NB4 (cell line): ENCODE measurements around the gene DYSF.

Source experiments
- MYC ChIP-seq: IDR thresholded peaks from 2 replicates; pipeline ENCODE4 v1.6.1; 2011; ENCODE audit warnings: low read depth, low read length
- TF ChIP-seq, protein P1 (sequence below): IDR thresholded peaks from one replicate; pipeline ENCODE4 v1.5.1; 2012; ENCODE audit warnings: low read depth, low read length
- TF ChIP-seq, protein P2 (sequence below): IDR thresholded peaks from 2 replicates; pipeline ENCODE4 v1.6.1; 2011; ENCODE audit warnings: low read depth, low read length

DNA sequence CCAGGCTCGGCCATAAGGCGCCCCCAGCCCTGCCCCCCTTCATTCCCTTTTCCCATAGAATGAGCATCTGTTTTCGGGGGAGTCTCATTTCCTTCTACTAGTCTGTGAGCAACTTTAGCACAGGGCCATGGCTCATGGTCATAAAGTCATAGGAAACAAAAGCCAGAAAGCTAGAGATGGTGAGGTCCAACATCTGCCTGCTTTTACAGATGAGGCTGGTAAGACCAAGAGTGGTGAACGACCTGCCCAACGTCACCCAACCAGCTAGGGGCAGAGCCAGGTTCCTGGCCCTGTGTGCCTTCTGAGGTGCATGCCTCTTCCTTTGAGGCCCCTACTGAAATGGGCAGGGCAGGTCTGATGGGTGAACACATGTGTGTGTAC lies 212.7 kb downstream of the DYSF start:
- TF ChIP-seq, protein P1, sequence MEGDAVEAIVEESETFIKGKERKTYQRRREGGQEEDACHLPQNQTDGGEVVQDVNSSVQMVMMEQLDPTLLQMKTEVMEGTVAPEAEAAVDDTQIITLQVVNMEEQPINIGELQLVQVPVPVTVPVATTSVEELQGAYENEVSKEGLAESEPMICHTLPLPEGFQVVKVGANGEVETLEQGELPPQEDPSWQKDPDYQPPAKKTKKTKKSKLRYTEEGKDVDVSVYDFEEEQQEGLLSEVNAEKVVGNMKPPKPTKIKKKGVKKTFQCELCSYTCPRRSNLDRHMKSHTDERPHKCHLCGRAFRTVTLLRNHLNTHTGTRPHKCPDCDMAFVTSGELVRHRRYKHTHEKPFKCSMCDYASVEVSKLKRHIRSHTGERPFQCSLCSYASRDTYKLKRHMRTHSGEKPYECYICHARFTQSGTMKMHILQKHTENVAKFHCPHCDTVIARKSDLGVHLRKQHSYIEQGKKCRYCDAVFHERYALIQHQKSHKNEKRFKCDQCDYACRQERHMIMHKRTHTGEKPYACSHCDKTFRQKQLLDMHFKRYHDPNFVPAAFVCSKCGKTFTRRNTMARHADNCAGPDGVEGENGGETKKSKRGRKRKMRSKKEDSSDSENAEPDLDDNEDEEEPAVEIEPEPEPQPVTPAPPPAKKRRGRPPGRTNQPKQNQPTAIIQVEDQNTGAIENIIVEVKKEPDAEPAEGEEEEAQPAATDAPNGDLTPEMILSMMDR, result no peak
- TF ChIP-seq MYC, result no peak
- TF ChIP-seq, protein P2, sequence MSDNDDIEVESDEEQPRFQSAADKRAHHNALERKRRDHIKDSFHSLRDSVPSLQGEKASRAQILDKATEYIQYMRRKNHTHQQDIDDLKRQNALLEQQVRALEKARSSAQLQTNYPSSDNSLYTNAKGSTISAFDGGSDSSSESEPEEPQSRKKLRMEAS, result no peak
